GM21529 (cell line): Measurements from ENCODE around the gene NAP1L4.

Experiments
- ATAC-seq: cut with Tn5 transposase; IDR thresholded peaks from one replicate; pipeline ENCODE4 v1.9.1; 2021; ENCODE audit not compliant: unreplicated experiment

The NAP1L4 gene

DNA sequence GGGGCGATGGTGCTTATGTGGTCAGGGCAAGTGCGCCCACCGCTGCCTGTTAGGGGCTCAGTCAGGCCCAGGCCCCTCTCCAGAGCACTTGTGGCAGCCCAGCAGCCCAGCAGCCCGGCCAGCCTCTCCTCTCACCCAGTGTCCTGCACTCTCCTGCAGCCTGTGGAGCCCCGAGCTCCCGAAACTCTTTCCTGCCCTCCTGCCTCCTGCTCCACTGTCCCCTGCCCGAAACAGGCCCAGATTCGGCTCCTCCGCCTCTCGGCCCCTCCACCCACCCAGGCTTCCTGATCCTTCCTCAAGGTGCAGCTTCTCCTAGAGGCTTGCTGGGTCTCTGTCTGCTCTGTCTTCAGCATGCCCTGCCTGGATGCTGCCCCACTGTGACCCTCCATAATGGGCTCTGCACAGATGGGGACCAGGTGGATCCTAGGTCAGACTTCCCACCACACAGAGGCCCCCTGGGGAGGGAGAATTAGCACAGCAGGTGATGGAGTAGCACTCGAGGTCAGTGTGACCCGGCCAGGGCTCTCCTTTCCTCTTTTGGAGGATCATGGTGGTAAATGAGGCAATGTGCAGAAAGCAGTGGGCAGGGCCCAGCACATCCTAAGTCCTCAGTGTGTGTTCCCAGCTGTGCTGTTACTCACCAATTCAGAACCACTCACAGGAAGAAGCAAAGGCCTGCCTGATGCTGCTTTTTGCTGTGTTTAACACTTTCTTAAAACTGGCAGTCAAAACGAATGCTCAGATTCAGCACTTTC lies 18.6 kb upstream of the NAP1L4 start:
- ATAC-seq, result no peak

DNA sequence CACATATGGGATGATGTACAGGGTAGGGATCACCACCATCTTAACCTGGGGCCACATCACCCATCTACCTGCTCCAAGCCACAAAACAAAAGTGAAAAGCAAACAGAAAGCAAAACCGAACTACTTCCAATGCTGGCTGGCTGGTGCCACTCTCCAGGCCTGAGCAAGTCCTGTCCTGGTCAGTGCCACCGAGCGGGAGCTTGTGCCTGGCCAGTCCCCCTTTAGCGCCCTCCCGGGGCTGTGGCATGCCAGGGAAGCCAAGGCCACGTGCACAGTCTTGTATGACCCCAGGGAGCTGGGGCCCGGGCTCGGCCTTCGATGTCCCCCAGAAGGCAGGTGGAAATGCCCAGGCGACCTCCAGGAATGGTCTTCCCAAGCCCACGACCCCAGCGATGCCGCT lies 17.9 kb upstream of the NAP1L4 start:
- no peak for ATAC-seq

DNA sequence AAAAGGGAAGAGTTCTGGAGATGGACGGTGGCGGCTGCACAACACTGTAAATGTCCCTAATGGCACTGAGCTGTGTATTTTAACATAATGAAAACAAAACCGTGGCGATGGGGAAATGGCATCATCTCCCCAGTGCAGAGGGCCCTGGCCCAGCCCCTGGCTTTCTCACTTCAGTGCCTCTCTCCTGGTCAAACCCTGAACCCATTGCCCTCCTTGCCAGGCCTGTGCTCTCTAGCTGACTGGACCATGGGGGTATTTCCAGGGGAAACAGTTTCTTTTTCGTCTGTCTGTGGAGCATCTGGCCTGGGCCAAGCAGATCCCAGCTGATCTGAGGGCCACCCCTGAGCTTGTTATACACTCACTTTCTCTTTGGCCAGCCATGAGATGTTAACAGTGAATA lies 17.4 kb upstream of the NAP1L4 start:
- ATAC-seq, result no peak

DNA sequence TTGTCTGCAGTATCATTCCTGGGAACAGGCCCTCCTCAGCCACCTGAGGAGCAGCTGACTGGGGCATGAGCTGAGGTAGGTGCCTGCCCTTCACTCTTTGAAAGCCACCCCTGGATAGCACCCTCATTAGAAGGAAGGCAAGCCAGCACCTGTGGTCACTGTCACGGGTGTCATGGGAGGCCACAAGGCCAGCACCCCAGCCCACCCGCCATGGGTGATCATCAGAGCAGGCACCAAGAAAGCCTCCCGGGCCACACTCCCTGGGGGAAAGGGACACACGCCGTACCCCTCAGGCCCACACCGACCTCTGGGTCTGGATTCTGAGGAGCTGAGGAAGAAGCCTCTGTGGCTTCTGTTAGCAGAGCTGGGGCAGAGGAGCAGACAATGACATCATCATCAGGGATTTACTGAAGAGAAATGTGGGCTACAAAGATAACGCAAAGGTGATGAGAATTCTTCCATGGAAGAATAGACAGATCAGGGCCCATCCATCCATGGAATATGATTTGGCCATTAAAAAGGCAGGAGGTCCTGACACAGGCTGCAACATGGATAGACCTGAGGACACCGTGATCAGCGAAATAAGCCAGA lies 16.7 kb upstream of the NAP1L4 start:
- ATAC-seq, result no peak

DNA sequence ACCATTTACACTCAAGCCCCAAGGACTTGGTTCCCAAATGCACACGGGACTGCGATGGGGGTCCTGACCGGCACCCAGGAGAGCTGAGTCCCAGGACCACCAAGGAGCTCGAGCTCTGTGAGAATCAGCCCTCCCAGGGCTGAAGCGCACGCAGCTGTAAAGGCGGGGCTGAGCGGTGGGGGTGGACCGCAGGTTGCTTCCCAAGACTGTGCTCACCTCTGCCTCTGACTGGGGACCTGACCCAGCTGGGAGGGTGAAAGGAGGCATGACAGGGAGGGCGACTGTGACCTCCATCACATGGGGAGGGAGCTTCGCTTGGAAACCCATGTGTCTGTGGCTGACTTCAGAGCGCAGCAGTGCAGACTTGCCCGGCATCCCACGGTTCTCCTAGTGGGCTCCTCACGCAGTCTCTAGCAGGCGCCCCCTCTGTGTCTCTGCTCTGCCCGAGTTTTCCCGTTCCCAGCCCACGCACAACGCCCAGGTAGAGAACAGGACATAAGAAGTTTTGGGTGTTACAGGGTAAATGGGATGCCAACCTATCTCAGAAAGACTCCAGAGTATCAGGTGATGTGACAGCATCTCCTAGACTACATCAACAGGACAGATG lies 15.4 kb upstream of the NAP1L4 start:
- ATAC-seq, result no peak

DNA sequence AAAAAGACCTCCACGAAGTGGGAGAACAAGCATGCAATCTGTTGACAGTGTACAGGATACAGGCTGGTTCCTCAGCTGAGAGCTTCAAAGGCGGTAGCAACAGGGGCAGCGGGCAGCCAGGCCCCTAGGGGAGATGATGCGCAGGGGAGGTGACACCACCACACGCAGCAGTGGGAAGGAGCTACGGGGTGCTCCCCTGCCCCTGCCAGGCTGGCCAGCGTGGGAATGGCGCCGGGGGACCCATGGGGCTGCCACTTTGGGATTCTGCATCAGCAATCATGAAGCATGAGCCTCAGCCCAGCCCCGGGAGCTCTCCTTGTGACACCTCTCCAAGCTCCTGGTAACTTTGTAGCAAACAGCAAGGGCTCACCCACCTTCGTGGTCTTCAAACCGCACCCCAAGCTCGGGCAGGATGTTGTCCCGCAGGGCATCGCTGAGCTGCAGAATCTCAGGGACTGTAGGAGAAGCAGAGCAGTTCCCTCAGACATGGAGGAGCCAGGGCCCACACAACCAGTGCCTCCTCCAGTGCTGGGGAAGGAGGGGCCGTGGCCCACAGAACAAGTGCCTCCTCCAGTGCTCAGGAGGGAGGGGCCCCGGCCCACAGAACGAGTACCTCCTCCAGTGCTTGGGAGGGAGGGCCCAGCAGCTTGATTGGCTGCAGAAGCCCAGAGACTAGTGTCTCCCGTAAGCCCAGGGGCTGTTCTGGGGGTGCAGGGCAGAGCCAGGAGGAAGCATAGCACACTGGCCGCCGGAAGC lies 14.6 kb upstream of the NAP1L4 start:
- no peak for ATAC-seq

DNA sequence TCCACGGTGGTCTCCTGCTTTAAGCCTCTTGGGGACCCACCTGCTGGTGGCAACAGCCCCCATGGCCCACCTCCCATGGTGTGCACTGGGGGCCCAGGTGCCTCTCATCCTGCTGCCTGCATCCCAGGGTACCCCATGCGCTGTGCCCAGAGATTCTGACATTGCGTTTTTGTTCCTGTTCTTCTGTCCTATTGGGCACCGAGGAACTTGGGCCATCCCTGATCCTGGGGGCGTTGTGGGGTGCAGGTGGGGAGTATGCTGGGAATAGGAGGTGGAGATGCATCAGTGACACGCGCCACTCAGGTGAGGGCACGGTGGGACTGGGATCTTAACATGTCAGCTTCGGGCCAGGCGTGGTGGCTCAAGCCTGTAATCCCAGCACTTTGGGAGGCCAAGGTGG lies 12.4 kb upstream of the NAP1L4 start:
- no peak for ATAC-seq

DNA sequence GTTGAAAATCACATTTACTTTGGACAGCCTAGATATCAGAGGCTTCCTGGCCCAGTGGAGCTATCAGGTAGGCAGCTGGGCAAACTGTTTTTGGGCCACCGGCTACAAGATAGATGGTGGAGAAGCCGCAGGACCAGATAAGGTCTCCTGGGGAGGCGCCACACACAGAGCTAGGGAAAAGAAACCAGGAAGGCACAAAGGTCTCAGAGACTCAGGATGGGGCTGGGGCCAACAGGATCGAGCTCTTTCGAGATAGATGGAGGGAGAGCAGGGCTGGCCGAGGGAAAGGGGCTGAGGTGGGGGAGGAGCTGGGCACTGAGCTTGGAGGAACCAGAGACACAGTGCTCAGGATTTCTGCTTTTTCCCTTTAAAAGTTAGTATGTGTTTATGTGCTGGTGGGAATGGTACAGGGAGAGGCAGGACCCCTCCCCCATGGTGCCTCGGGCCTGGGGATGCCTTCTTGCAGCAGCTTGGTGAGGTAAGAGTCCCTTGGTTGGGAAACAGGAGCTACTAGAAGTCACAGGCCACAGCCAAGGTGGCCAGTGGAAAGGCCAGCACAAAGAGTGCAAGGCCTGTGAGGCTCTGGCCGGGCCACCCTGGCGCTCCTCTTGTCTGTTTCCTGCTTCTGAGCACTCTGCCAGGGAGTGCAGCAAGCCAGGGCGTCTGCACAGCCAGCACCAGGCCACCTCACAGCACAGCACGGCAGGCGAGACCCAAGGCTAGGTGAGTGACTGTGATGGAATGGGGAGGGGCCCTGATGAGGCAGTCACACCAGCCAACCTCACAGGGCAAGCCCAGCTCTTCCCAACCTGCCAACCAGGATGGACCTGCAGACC lies 11.5 kb upstream of the NAP1L4 start:
- no peak for ATAC-seq

DNA sequence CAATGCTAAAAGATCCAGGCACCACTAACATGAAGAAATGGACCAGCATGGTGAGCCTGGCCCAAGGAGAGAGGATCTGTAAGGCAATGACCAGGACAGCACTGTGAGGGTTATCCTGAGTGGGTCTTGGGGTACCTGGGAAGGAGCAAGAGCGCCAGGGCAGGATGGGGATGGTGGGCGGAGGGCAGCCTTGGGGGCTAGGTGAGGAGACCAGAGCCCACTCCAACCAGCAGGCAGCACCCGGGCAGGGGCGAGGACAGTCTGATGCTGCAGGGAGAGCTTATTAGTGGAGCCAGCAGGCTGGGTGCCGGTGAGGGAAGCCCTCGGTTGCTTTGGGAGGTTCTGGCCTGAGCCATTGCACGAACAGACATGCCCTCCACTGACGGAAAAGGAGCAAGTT lies 10.7 kb upstream of the NAP1L4 start:
- ATAC-seq, result no peak

DNA sequence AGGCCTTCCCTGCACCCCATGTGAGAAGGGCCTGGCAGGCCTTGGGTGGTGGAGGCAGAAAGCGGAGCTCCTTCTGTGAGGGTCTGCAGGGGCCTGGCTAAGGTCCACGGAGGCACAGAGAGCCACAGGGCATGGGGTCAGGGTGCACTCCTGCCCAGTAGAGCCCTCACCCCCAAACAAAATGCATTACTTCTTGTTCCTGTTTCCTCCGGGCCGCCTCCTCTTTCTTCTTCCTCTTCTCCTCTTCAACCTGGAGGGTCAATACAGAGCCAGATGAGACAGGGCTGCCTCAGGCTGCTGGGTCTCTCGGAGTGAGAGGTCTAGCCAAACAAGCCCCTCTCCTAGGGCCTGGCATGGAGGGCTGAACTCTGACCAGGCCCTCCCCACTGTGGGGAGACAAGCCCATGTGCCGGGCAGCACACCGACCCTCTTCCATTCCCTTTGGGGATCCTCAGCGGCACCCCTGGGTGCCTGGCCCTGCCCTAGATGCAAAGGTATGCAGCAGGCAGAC lies 10.3 kb upstream of the NAP1L4 start:
- no peak for ATAC-seq

DNA sequence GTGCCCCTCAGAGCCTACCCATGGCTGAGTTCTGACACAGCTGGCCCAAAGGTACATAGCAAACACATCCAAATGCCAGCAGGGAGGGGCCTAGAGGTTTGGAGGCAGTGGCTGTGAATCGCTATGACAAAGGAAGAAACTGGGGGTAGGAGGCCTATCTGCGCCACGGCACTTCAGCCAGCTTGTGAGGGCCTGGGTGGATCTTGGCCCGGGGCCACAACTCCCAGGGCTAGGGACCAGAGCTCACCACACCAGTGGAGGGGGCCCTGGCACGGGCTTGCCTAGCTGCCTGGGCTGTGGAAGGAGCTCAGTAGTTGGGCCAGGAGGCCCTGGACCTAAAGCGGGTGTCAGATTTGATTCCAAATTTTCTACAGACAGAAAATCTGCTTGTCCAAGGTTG lies 9.4 kb upstream of the NAP1L4 start:
- ATAC-seq, result no peak

DNA sequence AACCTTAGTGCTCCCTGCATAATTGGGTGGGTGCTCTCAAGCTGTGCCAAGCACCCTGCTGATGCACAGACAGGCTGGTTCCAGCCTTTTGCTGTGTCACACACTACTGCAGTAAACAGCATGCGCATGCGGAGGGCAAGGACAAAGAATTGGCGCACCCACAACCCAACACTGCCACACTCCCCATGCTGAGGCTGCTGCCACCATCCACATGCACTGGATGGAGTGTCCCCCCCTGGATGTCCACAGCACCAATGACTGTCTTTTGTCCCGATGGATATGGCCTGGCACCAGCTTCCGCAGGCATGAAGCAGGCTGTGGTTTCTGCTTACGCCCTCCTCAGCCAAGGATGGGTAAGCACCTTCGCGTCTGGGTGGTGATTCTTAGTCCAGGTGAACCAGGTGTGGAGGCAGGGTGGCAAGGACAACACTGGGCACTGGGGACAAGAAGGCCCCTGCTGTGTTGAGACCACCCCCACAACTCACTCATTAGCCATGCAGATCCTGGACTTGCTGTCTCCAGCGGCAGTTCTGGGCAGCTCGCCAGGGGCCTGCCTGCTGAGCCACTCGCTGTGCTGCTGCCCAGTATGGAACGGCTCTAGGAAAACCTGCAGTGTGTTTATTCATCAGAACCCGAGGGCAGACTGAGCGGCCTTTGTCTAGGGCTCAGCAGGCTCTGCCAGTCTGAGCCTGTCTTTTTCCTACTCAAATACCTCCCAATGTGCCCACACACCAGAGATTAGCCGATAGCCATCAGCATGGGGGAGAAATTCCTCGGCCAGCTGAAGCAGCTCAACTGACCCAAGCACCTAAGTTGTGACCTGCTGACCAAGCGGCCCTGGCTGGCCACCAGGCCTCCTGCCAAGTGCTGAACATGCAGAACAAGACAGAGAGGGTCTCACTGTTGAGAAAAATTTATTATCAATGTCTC lies 8.2 kb upstream of the NAP1L4 start:
- ATAC-seq, result no peak

DNA sequence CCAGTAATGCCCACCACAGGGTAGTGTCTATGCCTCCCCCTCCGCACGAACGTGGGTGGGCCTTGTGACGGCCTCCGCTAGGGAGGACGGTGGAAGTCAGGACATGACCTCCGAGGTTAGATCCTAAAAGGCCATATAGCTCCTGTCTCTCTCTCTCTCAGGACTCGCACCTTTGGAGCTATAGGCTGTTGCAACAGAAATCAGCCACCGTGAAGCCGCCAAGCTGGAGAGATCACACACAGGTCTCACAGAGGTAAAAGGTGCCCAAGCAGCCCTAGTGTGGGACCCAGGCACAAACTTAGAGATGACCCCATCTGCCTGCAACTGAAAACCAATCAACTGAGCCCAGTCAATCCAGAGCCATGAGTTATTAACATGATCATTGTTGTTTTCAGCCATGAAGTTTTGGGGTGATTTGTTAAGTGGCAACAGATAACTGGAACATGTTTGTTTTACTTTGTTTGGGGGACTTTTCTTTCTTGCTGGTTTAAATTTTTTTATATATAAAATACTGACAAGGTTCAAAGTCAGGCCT lies 7.4 kb upstream of the NAP1L4 start:
- ATAC-seq, result no peak

DNA sequence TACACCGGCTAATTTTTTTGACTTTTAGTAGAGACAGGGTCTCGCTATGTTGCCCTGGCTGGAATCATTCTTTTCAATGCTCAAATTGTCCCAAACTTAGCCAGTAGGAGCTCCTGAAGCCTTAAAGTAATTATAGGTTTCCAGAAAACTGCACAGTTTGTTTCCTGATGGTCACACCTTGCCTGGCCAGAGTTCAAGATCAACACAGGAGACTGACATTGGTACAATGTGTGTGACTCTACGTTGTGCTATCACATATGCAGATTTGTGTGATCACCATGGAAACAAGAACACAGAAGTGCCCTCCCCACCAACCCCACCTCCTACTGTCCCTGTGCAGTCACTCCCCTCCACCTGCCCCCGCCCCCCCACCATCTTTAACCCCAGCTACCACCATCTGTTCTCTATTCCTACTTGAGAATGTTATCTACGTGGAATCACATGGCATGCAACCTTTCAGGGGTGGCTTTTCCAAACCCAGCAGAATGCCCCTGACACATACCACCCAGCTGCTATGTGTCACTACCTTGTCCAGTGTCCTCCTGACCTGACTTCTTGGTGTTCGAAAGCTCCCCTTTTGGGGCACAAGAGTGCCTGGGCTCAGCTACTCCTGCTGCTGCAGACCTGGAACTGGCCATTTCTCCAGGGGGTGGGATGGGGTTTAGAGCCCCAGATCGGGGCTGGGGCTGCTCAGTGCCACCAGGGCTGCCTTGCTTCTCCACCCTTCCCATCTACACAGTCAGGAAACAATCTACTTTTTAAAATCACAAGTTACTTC lies 6.1 kb upstream of the NAP1L4 start:
- no peak for ATAC-seq

DNA sequence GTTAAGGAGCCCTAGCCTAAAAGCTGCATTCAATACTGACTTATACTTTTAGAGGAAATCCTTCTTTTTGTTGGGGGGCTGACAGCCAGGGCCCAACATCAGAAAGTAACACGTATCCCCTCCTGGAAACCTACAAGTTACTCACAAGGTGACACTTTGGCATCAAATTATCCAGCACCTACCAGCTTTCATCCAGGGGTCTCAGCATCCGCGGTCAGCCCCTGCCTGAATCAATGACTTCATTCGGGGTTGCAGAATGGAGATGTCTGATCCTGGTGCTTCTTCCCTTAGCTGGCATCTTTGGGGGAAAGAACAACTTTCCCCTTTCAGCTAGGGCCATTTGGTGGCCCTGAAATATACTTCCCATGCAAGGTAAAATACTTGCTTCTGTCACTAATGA lies 5.3 kb upstream of the NAP1L4 start:
- ATAC-seq, result no peak

DNA sequence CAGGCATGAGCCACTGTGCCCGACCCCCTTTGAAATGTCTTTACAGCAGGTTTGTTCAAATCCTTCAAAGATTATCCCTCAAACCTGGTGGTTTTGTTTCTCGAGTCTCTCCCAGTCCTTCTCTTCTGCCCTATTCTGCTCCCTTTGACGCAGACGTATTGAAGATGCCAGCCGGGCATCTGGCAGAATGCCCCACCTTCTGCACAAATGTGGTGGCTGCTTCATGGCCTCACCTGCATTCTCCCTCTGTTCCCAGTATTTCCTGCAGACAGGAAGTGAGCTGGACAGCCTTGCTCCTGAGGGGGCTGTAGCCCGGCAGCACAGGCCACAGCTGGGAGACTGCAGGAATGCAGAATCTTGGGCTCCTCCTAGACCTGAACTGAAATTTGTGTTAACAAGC lies 4.8 kb upstream of the NAP1L4 start:
- no peak for ATAC-seq

DNA sequence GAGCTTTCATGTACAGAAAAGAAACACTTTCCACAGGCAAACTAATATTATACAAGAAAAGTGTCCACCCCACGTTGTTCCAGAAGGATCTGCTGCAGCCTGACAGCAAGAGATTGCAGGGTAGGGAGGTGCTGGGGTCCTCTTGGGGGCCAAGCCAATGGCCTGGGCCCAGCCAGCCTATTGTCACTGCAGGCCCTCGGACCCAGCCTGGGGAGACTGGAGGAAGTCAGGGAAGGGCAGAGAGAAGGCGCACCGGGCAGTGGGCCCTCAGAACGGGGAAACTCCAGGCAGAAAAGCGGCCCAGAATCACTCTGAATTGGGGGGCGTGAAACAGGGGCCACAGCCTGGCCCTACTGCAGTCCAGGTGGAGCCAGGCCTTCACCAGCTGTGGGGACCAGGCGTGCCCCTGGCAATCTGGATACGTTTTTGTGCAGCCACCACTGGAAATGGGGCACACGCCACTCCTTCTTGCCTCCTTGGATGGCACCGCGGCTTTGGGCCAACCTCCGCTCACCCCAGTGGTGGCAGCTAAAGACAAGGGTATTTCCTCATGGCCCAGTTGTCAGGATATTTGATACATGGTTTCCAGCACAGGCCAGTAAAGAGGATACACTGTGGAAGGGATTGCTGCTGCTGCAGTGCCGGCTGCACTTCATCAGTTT lies 3.9 kb upstream of the NAP1L4 start:
- ATAC-seq, result no peak

DNA sequence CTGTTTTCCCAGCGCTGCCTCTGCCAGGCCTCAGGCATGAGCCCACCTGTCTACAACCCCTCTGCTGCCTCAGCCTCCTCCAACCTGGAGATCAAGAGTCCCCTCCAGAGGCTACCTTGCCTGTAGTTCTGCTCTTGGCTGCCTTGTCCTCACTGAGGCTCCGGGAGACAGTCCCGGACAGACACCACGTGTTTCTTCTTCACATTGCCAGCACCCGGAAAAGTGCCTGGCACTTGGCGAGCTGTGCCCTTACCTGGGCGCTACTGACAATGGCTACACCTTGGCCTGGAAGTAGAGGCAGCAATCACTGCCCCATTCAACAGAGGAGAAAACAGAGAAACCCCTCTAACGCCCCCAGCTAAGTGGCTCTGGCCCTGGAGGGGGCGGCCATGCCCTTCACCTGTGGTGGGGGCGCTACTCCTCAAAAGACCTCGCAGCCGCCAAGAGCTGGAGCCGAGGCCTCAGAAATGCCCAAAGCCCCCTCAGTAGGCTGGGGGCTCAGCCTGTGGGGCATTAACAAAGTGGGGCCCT lies 3.0 kb upstream of the NAP1L4 start:
- ATAC-seq, result no peak
